ENCODE data around the gene TRIM49D1. TPM values are rescaled to one million over a fixed set of nuclear protein-coding genes. Genes with fewer than 3 reads are reported as not detected.
"Not testable (repeated sequence)": the region's sequence is repeated elsewhere in the genome, so short reads cannot be mapped to it uniquely, and the experiment has no call there.

The TRIM49D1 gene
- total and polyA plus RNA-seq, 4 donors = not detected

DNA sequence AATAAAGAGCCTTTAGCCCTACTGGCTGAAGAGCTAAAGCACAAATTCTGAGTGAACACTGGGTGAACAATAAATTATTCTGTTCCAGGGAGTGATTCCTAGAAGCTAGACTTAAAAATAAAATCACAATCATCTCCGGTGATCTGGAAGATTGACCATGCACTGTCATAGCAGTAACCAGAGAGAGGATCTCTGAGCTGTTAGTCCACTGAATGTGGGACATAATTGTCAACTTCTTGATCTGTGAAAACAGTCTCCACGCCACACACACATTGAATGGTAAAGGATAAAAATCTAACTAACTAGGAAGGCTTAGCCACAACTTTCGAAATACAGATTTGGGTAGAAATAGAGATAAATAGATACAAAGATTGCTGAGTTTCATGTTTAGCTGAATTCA is 28.8 kb downstream of the TRIM49D1 start:
- not testable (repeated sequence) for H3K36me3 ChIP-seq (ENCODE audit: control insufficient read depth in 4 of 4, insufficient read depth in 3 of 4, low read depth in 1 of 4, low read length in 3 of 4)
- WGBS = 74% methylated on average over 2 of the region's 3 CpGs

DNA sequence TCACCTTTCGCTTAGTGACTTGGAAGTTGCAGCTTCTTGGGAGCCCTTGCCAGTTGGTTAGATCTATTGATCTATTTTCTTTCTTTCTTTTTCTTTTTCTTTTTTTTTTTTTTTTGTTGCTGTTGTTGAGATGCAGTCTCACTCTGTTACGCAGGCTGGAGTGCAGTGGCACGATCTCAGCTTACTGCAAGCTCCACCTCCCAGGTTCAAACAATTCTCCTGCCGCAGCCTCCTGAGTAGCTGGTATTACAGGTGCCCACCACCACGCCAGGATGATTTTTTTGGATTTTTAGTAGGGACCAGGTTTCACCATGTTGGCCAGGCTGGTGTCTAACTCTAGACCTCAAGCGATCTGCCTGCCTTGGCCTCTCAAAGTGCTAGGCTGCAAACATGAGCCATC is 44.5 kb downstream of the TRIM49D1 start:
- WGBS = 90% methylated on average over 6 of the region's 6 CpGs

More for the DNA sequence above, 28.8 kb downstream of the TRIM49D1 start:
- DNase-seq (ENCODE audit: low spot score); H3K9ac ChIP-seq (ENCODE audit: low read depth in 1 of 2, low read length in 2 of 2); H3K4me1 ChIP-seq (ENCODE audit: control insufficient read depth in 4 of 4, insufficient read depth in 4 of 4, low read length in 3 of 4); H3K4me3 ChIP-seq (ENCODE audit: low read depth in 1 of 3, low read length in 3 of 3); H3K27me3 ChIP-seq (ENCODE audit: control insufficient read depth in 4 of 4, insufficient read depth in 4 of 4, low read length in 3 of 4); H3K9me3 ChIP-seq (ENCODE audit: control insufficient read depth in 4 of 4, low read length in 3 of 4); H3K27ac ChIP-seq (ENCODE audit: low read depth in 1 of 2, low read length in 2 of 2): not testable (repeated sequence)

DNA sequence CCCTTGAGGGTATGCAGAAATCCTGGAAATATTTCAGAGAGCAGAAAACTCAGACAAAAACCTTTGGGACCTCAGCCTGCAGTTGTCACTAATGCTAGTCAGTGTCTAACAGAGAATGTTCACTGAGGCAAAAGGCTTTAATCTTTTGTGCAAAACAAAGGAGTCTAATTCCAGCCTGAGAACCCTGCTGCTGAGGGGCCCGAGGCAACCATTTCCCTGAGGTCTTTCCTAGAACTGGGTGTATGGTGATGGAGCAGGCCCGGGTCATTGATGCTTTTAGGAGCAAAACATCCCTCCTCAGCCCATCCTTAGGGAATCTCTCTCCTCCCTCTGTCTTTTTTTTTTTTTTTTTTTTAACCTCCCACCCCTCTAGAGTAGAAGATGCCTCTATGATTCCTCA is 49.5 kb downstream of the TRIM49D1 start:
- not testable (repeated sequence) for H3K4me3 ChIP-seq (ENCODE audit: low read depth in 1 of 3, low read length in 3 of 3); H3K36me3 ChIP-seq (ENCODE audit: control insufficient read depth in 4 of 4, insufficient read depth in 3 of 4, low read depth in 1 of 4, low read length in 3 of 4)
- 64% methylated on average over 2 of the region's 2 CpGs for WGBS

More for the DNA sequence above, 44.5 kb downstream of the TRIM49D1 start:
- not testable (repeated sequence) for H3K4me3 ChIP-seq (ENCODE audit: low read depth in 1 of 3, low read length in 3 of 3); DNase-seq (ENCODE audit: low spot score); H3K9me3 ChIP-seq (ENCODE audit: control insufficient read depth in 4 of 4, low read length in 3 of 4); H3K36me3 ChIP-seq (ENCODE audit: control insufficient read depth in 4 of 4, insufficient read depth in 3 of 4, low read depth in 1 of 4, low read length in 3 of 4); H3K9ac ChIP-seq (ENCODE audit: low read depth in 1 of 2, low read length in 2 of 2); H3K4me1 ChIP-seq (ENCODE audit: control insufficient read depth in 4 of 4, insufficient read depth in 4 of 4, low read length in 3 of 4); H3K27ac ChIP-seq (ENCODE audit: low read depth in 1 of 2, low read length in 2 of 2); H3K27me3 ChIP-seq (ENCODE audit: control insufficient read depth in 4 of 4, insufficient read depth in 4 of 4, low read length in 3 of 4)

DNA sequence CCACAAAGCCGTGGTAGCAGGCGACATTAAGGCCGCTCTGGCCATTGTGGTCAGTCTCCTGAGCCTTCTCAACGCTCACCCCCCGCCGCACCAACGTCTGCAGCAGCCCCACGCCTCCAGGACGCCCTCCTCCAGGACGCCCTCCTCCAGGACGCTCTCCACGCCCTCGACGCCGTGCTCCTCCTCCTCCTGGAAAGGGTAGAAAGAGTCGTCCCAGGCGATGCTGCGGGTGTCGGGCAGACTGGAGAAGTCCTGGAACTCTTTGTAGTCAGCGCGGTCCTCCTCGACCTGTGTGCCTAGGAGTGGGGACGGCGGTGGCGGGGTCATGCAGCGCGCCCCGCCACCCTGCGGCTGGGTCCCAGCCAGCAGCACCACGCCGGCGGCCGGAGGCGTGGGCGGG is 56.8 kb downstream of the TRIM49D1 start:
- not testable (repeated sequence) for H3K9ac ChIP-seq (ENCODE audit: low read depth in 1 of 2, low read length in 2 of 2); H3K9me3 ChIP-seq (ENCODE audit: control insufficient read depth in 4 of 4, low read length in 3 of 4); H3K27ac ChIP-seq (ENCODE audit: low read depth in 1 of 2, low read length in 2 of 2); H3K4me3 ChIP-seq (ENCODE audit: low read depth in 1 of 3, low read length in 3 of 3); H3K36me3 ChIP-seq (ENCODE audit: control insufficient read depth in 4 of 4, insufficient read depth in 3 of 4, low read depth in 1 of 4, low read length in 3 of 4); H3K4me1 ChIP-seq (ENCODE audit: control insufficient read depth in 4 of 4, insufficient read depth in 4 of 4, low read length in 3 of 4); DNase-seq (ENCODE audit: low spot score); H3K27me3 ChIP-seq (ENCODE audit: control insufficient read depth in 4 of 4, insufficient read depth in 4 of 4, low read length in 3 of 4)
- WGBS = 10% methylated on average over 10 of the region's 35 CpGs

More for the DNA sequence above, 49.5 kb downstream of the TRIM49D1 start:
- H3K4me1 ChIP-seq (ENCODE audit: control insufficient read depth in 4 of 4, insufficient read depth in 4 of 4, low read length in 3 of 4); H3K27ac ChIP-seq (ENCODE audit: low read depth in 1 of 2, low read length in 2 of 2); H3K9me3 ChIP-seq (ENCODE audit: control insufficient read depth in 4 of 4, low read length in 3 of 4); H3K27me3 ChIP-seq (ENCODE audit: control insufficient read depth in 4 of 4, insufficient read depth in 4 of 4, low read length in 3 of 4); DNase-seq (ENCODE audit: low spot score); H3K9ac ChIP-seq (ENCODE audit: low read depth in 1 of 2, low read length in 2 of 2): not testable (repeated sequence)

DNA sequence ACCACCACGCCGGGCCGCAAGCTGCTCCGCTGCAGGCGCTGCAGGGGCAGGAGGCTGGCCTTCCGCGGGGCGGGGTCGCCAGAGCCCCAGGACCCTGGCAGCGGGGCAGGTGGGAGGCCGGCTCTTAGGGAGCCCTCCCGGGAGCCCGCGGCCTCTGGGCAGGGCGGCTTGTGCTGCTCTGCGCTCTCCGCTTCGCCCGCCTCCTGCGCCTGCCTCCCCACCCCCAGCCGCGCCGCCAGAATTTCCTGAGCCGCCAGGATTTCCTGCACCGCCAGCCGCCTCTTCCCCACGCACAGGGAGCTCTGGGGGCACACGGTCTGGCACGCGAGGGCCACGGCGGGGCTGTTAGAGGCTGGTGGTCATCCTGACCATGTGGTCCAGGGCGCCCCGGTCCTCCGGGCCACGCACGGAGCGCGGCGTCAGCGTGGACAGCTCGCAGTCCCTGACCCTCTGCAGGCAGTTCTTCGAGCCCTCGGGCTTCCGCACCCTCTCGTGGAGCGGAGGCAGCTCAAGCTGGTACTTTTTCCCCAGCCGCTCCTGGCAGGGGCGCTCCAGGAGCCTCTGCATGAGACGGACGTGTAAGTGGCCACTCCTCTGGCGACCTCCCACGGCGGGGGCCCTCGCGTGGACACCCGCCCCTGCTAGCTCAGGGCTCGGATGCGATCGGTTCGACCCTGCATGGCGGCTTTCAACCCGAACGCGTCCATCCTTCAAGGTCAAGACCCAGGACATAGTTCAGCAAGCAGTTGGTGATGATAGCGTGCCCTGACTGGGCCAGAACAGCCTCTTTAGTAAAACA is 57.9 kb downstream of the TRIM49D1 start:
- not testable (repeated sequence) for H3K27me3 ChIP-seq (ENCODE audit: control insufficient read depth in 4 of 4, insufficient read depth in 4 of 4, low read length in 3 of 4); H3K9me3 ChIP-seq (ENCODE audit: control insufficient read depth in 4 of 4, low read length in 3 of 4); H3K27ac ChIP-seq (ENCODE audit: low read depth in 1 of 2, low read length in 2 of 2); H3K36me3 ChIP-seq (ENCODE audit: control insufficient read depth in 4 of 4, insufficient read depth in 3 of 4, low read depth in 1 of 4, low read length in 3 of 4); H3K9ac ChIP-seq (ENCODE audit: low read depth in 1 of 2, low read length in 2 of 2); H3K4me3 ChIP-seq (ENCODE audit: low read depth in 1 of 3, low read length in 3 of 3); H3K4me1 ChIP-seq (ENCODE audit: control insufficient read depth in 4 of 4, insufficient read depth in 4 of 4, low read length in 3 of 4)
- DNase-seq (ENCODE audit: low spot score) = peak; percentile 27
- 4% methylated on average over 37 of the region's 66 CpGs for WGBS

Small RNAs within 50 kb of the gene (small RNA-seq; reads per million reads assigned to genes)
- not detected for gene AP004607.1

Other genes starting within 250 kb of the TRIM49D1 start
- not detected for gene TRIM77, start 211.9 kb downstream of the TRIM49D1 start, total RNA-seq
- gene TRIM77, start 211.9 kb downstream of the TRIM49D1 start, polyA plus RNA-seq = not detected
- gene TRIM49, start 113.7 kb downstream of the TRIM49D1 start, total RNA-seq = not detected
- not detected for gene TRIM49, start 113.7 kb downstream of the TRIM49D1 start, polyA plus RNA-seq
- not detected for gene TRIM64B, start 43.8 kb downstream of the TRIM49D1 start, total RNA-seq
- not detected for gene TRIM64B, start 43.8 kb downstream of the TRIM49D1 start, polyA plus RNA-seq
- gene TRIM49D2, start 1.8 kb upstream of the TRIM49D1 start, total RNA-seq = not detected
- gene TRIM49D2, start 1.8 kb upstream of the TRIM49D1 start, polyA plus RNA-seq = not detected
- not detected for gene TRIM64, start 43.8 kb upstream of the TRIM49D1 start, total RNA-seq
- not detected for gene TRIM64, start 43.8 kb upstream of the TRIM49D1 start, polyA plus RNA-seq
- gene TRIM49C, start 108.9 kb upstream of the TRIM49D1 start, total RNA-seq = not detected
- gene TRIM49C, start 108.9 kb upstream of the TRIM49D1 start, polyA plus RNA-seq = not detected
- not detected for gene UBTFL1, start 163.7 kb upstream of the TRIM49D1 start, total RNA-seq
- gene UBTFL1, start 163.7 kb upstream of the TRIM49D1 start, polyA plus RNA-seq = not detected
- 1 to 10 TPM; 1.6 to 3.3 TPM for gene NAALAD2, start 212.4 kb upstream of the TRIM49D1 start, total RNA-seq
- under 1 TPM; 0.21 to 0.51 TPM for gene NAALAD2, start 212.4 kb upstream of the TRIM49D1 start, polyA plus RNA-seq

Measured in liver (tissue), 10 donors.